HepG2 (cell line): ENCODE results near the gene NDC80. TPM values are rescaled to one million over a fixed set of nuclear protein-coding genes. Genes with fewer than 3 reads are reported as not detected.

Experiments
- ISX ChIP-seq: sonication (generic); formaldehyde crosslinking; conservative IDR thresholded peaks from 2 replicates; pipeline ENCODE4 v1.5.0; 2020; ENCODE audit warnings: missing genetic modification reagents
- JUNB ChIP-seq: sonication (generic); formaldehyde crosslinking; IDR thresholded peaks from 2 replicates; pipeline ENCODE4 v1.8.0; 2022; ENCODE audit warnings: missing genetic modification reagents, mild to moderate bottlenecking, borderline replicate concordance
- MEIS2 ChIP-seq: sonication (generic); formaldehyde crosslinking; IDR thresholded peaks from 2 replicates; pipeline ENCODE4 v1.9.0; 2021; ENCODE audit warnings: mild to moderate bottlenecking, missing genetic modification reagents
- NFE2 ChIP-seq: sonication (generic); formaldehyde crosslinking; IDR thresholded peaks from 2 replicates; pipeline ENCODE4 v1.4.0; 2020; ENCODE audit warnings: missing genetic modification reagents
- NR1H2 ChIP-seq: sonication (generic); formaldehyde crosslinking; IDR thresholded peaks from 2 replicates; pipeline ENCODE4 v1.8.1; 2022; ENCODE audit warnings: low read depth, missing genetic modification reagents, borderline replicate concordance
- NR3C1 ChIP-seq: sonication (generic); formaldehyde crosslinking; IDR thresholded peaks from 2 replicates; pipeline ENCODE4 v1.4.0; 2020; ENCODE audit warnings: missing genetic modification reagents
- RBM22 ChIP-seq: fragments of 200-400 bp; formaldehyde crosslinking; optimal IDR thresholded peaks from 2 replicates; pipeline ENCODE3; 2017; ENCODE audit warnings: mild to moderate bottlenecking, low read length, moderate library complexity
- SMAD9 ChIP-seq: sonication (generic); formaldehyde crosslinking; IDR thresholded peaks from 2 replicates; pipeline ENCODE4 v1.5.1; 2020; ENCODE audit warnings: mild to moderate bottlenecking, missing genetic modification reagents
- SOX6 ChIP-seq, 2 experiments: fragments of 450-650 bp in 1 of 2; sonication (generic) in 1 of 2; formaldehyde crosslinking in 1 of 2; IDR thresholded peaks; 2 replicates each; pipeline versions ENCODE4 v1.4.0 to v1.6.1; 2017 to 2020; ENCODE audit warnings: antibody characterized with exemption in 1 of 2, mild to moderate bottlenecking in 1 of 2, missing genetic modification reagents in 1 of 2
- SRF ChIP-seq: IDR thresholded peaks from 2 replicates; pipeline ENCODE4 v1.6.1; 2011; ENCODE audit warnings: mild to moderate bottlenecking, low read depth, low read length, moderate library complexity
- WIZ ChIP-seq: sonication (generic); formaldehyde crosslinking; IDR thresholded peaks from 2 replicates; pipeline ENCODE4 v1.5.1; 2020; ENCODE audit warnings: mild to moderate bottlenecking, missing genetic modification reagents
- YEATS2 ChIP-seq: sonication (generic); formaldehyde crosslinking; IDR thresholded peaks from 2 replicates; pipeline ENCODE4 v1.4.0; 2020; ENCODE audit warnings: missing genetic modification reagents, borderline replicate concordance
- ZBTB7B ChIP-seq: sonication (generic); formaldehyde crosslinking; IDR thresholded peaks from 2 replicates; pipeline ENCODE4 v1.4.0; 2020; ENCODE audit warnings: missing genetic modification reagents
- ZNF230 ChIP-seq: sonication (generic); formaldehyde crosslinking; IDR thresholded peaks from 2 replicates; pipeline ENCODE4 v1.4.0; 2020; ENCODE audit warnings: mild to moderate bottlenecking, missing genetic modification reagents
- ZNF383 ChIP-seq: sonication (generic); formaldehyde crosslinking; IDR thresholded peaks from 2 replicates; pipeline ENCODE4 v1.4.0; 2020; ENCODE audit warnings: missing genetic modification reagents, mild to moderate bottlenecking, borderline replicate concordance
- ZNF441 ChIP-seq: sonication (generic); formaldehyde crosslinking; IDR thresholded peaks from 2 replicates; pipeline ENCODE4 v1.7.0; 2021; ENCODE audit warnings: missing genetic modification reagents, borderline replicate concordance
- ZNF589 ChIP-seq: sonication (generic); formaldehyde crosslinking; conservative IDR thresholded peaks from 2 replicates; pipeline ENCODE4 v1.8.0; 2022; ENCODE audit warnings: mild to moderate bottlenecking, moderate library complexity, missing genetic modification reagents
- ZNF709 ChIP-seq: sonication (generic); formaldehyde crosslinking; IDR thresholded peaks from 2 replicates; pipeline ENCODE4 v1.5.0; 2020; ENCODE audit warnings: mild to moderate bottlenecking, missing genetic modification reagents
- ZNF737 ChIP-seq: sonication (generic); formaldehyde crosslinking; IDR thresholded peaks from 2 replicates; pipeline ENCODE4 v1.5.0; 2020; ENCODE audit warnings: missing genetic modification reagents, mild to moderate bottlenecking, borderline replicate concordance
- ZSCAN29 ChIP-seq: sonication (generic); formaldehyde crosslinking; conservative IDR thresholded peaks from 2 replicates; pipeline ENCODE4 v1.4.0; 2020; ENCODE audit warnings: mild to moderate bottlenecking, missing genetic modification reagents
- ZSCAN9 ChIP-seq: IDR thresholded peaks from 2 replicates; pipeline ENCODE4 v1.6.1; 2016; ENCODE audit warnings: borderline replicate concordance
- polyA plus RNA-seq, 8 experiments: library from polyadenylated mRNA; depleted of rRNA in 3 of 8; stranded (reverse) in 7 of 8; unstranded in 1 of 8; fragments of >200 nt; fragmentation: Illumina TruSeq in 4 of 8; extraction: Trizol in 4 of 8; gene quantifications; 2 replicates each; pipeline versions ENCODE4 v1.2.1 to v1.2.3, GENCODE V29; 2011 to 2016; ENCODE audit warnings: low read depth in 4 of 8, missing spikeins in 1 of 8, mixed read lengths in 1 of 8; ENCODE audit not compliant: insufficient read depth in 1 of 8
- total RNA-seq, 5 experiments: library from RNA; depleted of rRNA; stranded (reverse); fragments of >200 nt; fragmentation: Illumina TruSeq; extraction: Trizol; gene quantifications; 2 replicates each; pipeline ENCODE4 v1.2.3, GENCODE V29; 2016; ENCODE audit warnings: low read depth in 1 of 5
- TF ChIP-seq, protein P1 (sequence below): sonication (generic); formaldehyde crosslinking; conservative IDR thresholded peaks from 2 replicates; pipeline ENCODE4 v1.4.0; 2020; ENCODE audit warnings: missing genetic modification reagents
- TF ChIP-seq, protein P2 (sequence below): sonication (generic); formaldehyde crosslinking; IDR thresholded peaks from 2 replicates; pipeline ENCODE4 v1.4.0; 2020; ENCODE audit warnings: low read depth, mild to moderate bottlenecking, missing genetic modification reagents
- TF ChIP-seq, protein P3 (sequence below): IDR thresholded peaks from 2 replicates; pipeline ENCODE4 v1.6.1; 2016; ENCODE audit warnings: missing compliant biosample characterization, missing genetic modification reagents, borderline replicate concordance
- TF ChIP-seq, protein P4 (sequence below): sonication (generic); formaldehyde crosslinking; IDR thresholded peaks from 2 replicates; pipeline ENCODE4 v1.8.0; 2022; ENCODE audit warnings: missing genetic modification reagents, mild to moderate bottlenecking, borderline replicate concordance

NDC80 gene
- total and polyA plus RNA-seq, 2 of the 13 experiments (the other 11 are each of a cell fraction or from before 2014, with no cell fraction given), result 9.6 to 33.0 TPM

DNA sequence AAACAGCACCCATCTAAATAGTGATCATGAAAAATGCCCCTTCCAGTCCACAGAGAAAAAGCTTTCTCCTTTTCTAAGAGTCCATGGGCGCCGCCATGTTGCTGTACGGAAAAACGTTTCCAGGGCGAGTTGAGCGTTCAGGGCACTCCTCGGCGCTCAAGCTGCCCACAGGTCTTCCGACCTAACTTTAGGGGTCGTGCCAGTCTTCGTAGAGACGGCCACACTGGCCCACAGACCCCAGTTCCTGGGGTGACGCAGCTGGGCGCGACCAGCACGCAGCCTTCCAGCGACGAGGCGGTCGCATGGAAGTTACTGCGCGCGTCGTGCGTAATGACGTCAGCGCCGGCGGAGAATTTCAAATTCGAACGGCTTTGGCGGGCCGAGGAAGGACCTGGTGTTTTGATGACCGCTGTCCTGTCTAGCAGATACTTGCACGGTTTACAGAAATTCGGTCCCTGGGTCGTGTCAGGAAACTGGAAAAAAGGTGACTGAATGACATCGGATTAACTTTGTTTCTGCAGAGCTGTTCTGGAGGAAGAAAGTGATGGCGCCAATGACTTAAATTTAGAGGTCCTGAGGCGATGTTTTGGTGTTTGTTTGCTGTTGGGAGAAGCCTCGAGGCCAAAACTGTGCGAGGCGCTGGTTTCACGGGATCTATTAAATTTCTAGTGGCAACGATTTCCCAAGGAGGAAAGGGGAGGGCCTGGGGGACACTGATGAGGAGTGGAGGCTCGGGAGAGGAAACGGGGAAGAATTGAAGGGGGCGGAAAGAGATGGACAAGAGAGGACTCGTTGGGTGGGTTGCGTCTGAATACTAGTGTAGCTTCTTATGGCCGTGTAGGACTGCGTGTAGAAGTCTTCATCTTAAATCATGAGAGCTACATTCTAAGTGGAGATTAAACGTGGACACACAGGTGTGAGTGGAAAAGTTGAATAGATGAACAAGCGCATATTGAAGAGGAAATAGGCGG is at the start of gene NDC80, which contains the start of gene METTL4 (continued):
- TF ChIP-seq JUNB, result peak; percentile 82; the same call in 1 of the 2 replicates
- TF ChIP-seq, protein P1, sequence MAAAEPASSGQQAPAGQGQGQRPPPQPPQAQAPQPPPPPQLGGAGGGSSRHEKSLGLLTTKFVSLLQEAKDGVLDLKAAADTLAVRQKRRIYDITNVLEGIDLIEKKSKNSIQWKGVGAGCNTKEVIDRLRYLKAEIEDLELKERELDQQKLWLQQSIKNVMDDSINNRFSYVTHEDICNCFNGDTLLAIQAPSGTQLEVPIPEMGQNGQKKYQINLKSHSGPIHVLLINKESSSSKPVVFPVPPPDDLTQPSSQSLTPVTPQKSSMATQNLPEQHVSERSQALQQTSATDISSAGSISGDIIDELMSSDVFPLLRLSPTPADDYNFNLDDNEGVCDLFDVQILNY, result peak; percentile 99
- TF ChIP-seq, protein P2, sequence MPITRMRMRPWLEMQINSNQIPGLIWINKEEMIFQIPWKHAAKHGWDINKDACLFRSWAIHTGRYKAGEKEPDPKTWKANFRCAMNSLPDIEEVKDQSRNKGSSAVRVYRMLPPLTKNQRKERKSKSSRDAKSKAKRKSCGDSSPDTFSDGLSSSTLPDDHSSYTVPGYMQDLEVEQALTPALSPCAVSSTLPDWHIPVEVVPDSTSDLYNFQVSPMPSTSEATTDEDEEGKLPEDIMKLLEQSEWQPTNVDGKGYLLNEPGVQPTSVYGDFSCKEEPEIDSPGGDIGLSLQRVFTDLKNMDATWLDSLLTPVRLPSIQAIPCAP, result no peak
- TF ChIP-seq NR3C1 (CRISPR knock-in tag), result no peak
- TF ChIP-seq, protein P3, sequence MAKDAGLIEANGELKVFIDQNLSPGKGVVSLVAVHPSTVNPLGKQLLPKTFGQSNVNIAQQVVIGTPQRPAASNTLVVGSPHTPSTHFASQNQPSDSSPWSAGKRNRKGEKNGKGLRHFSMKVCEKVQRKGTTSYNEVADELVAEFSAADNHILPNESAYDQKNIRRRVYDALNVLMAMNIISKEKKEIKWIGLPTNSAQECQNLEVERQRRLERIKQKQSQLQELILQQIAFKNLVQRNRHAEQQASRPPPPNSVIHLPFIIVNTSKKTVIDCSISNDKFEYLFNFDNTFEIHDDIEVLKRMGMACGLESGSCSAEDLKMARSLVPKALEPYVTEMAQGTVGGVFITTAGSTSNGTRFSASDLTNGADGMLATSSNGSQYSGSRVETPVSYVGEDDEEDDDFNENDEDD (CRISPR knock-in tag), result peak; percentile 100
- no peak for TF ChIP-seq ZSCAN29 (CRISPR knock-in tag)
- no peak for TF ChIP-seq NFE2 (CRISPR knock-in tag)
- peak; percentile 62; the same call in 1 of the 2 replicates for TF ChIP-seq SRF
- TF ChIP-seq YEATS2 (CRISPR knock-in tag), result peak; percentile 85; the same call in 1 of the 2 replicates
- 0 out of 2 replicates have a peak, but pooled peaks have one; percentile 48 for TF ChIP-seq WIZ
- peak; percentile 96 for TF ChIP-seq ZNF589 (CRISPR knock-in tag)
- 0 out of 2 replicates have a peak, but pooled peaks have one; percentile 37 for TF ChIP-seq MEIS2 (CRISPR knock-in tag)
- no peak for TF ChIP-seq RBM22
- TF ChIP-seq ZNF709 (CRISPR knock-in tag), result no peak
- TF ChIP-seq ZBTB7B (CRISPR knock-in tag), result peak; percentile 63; the same call in 1 of the 2 replicates
- no peak for TF ChIP-seq SOX6 (IDR thresholded peaks at IDR 0.05)
- peak; percentile 59; the same call in 1 of the 2 replicates for TF ChIP-seq SOX6 (CRISPR knock-in tag; IDR thresholded peaks at IDR 0.05)
- TF ChIP-seq ZNF441 (CRISPR knock-in tag), result 0 out of 2 replicates have a peak, but pooled peaks have one; percentile 17
- TF ChIP-seq ISX (CRISPR knock-in tag), result 0 out of 2 replicates have a peak, but pooled peaks have one; percentile 37
- no peak for TF ChIP-seq SMAD9
- TF ChIP-seq ZNF737, result no peak
- no peak for TF ChIP-seq ZNF230 (CRISPR knock-in tag)
- TF ChIP-seq ZNF383, result no peak
- TF ChIP-seq NR1H2 (CRISPR knock-in tag), result no peak
- TF ChIP-seq, protein P4, sequence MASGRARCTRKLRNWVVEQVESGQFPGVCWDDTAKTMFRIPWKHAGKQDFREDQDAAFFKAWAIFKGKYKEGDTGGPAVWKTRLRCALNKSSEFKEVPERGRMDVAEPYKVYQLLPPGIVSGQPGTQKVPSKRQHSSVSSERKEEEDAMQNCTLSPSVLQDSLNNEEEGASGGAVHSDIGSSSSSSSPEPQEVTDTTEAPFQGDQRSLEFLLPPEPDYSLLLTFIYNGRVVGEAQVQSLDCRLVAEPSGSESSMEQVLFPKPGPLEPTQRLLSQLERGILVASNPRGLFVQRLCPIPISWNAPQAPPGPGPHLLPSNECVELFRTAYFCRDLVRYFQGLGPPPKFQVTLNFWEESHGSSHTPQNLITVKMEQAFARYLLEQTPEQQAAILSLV (CRISPR knock-in tag), result peak; percentile 92
- no peak for TF ChIP-seq ZSCAN9
